Nephron (organoid): ENCODE measurements around the gene NOXRED1.
A peak's percentile ranks its signal among the peaks of the same experiment; 100 is the strongest.

Experiments used
- H3K27ac Mint-ChIP-seq, 3 experiments: 2 replicates each; pipeline ENCODE4 v1.8.0; 2020; ENCODE audit warnings: mixed read lengths in 3 of 3, mild to moderate bottlenecking in 2 of 3, moderate library complexity in 1 of 3
- H3K27me3 Mint-ChIP-seq: 2 replicates; pipeline ENCODE4 v1.8.0; 2021; ENCODE audit warnings: low read depth, mild to moderate bottlenecking, moderate library complexity, mixed read lengths
- H3K36me3 Mint-ChIP-seq: 2 replicates; pipeline ENCODE4 v1.8.0; 2020; ENCODE audit warnings: low read depth, mixed read lengths
- H3K4me1 Mint-ChIP-seq: 2 replicates; pipeline ENCODE4 v1.8.0; 2020; ENCODE audit warnings: mixed read lengths
- H3K4me3 Mint-ChIP-seq, 3 experiments: 2 replicates each; pipeline ENCODE4 v1.8.0; 2020; ENCODE audit warnings: mild to moderate bottlenecking in 3 of 3, mixed read lengths in 3 of 3, moderate library complexity in 2 of 3
- H3K9me3 Mint-ChIP-seq: 2 replicates; pipeline ENCODE4 v1.8.0; 2020; ENCODE audit warnings: mixed read lengths
- TF ChIP-seq, protein P1 (sequence below), 3 experiments: fragments of 200-600 bp; sonication (generic); IDR thresholded peaks; one replicate each; pipeline ENCODE4 v1.5.0; 2021; ENCODE audit warnings: antibody characterized with exemption in 3 of 3; ENCODE audit not compliant: unreplicated experiment in 3 of 3

The NOXRED1 gene, protein sequence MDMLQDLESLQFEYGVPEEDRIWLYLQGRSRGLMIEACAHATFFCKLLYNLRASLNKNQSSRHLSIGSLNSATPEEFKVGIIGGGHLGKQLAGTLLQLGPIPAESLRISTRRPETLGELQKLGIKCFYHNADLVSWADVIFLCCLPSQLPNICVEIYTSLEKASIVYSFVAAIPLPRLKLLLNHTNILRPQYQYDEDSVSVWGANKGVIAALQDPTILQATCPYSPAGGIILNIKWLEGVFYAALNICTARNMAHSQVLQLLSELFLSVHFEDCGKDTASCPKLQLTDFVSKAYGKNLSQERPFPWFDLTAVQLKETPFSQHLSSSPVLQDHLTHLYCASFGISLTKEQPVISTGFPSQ

DNA sequence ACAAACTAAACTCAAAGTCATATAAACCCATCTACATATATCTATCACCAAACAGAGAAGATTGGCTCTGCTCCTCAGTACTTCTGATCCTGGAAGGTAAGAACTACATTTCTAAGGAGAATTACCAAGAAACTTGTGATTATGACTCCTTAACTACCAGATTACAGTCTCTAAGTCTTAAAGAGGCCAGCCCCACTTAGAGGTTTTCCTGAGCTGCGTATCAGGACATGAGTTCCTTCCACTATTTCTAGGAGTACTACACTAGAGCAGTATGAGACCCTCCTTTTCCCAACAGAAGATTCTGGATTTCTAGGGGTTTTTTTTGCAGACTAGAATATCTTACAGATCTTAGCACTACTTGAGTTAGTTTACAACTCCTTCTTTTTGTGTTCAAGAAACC, at the start of gene NOXRED1:
Gene NOXRED1, minus strand, starts transcription at position 101 of the 400 bp plus-strand sequence. CDS start 634 bp downstream, outside the sequence.
- TF ChIP-seq, protein P1, sequence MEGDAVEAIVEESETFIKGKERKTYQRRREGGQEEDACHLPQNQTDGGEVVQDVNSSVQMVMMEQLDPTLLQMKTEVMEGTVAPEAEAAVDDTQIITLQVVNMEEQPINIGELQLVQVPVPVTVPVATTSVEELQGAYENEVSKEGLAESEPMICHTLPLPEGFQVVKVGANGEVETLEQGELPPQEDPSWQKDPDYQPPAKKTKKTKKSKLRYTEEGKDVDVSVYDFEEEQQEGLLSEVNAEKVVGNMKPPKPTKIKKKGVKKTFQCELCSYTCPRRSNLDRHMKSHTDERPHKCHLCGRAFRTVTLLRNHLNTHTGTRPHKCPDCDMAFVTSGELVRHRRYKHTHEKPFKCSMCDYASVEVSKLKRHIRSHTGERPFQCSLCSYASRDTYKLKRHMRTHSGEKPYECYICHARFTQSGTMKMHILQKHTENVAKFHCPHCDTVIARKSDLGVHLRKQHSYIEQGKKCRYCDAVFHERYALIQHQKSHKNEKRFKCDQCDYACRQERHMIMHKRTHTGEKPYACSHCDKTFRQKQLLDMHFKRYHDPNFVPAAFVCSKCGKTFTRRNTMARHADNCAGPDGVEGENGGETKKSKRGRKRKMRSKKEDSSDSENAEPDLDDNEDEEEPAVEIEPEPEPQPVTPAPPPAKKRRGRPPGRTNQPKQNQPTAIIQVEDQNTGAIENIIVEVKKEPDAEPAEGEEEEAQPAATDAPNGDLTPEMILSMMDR (IDR thresholded peaks at IDR 0.05; ENCODE audit: unreplicated experiment in 3 of 3) = no peak
- H3K4me3 Mint-ChIP-seq = no peak within 1 kb of the TSS
- H3K9me3 Mint-ChIP-seq = peaks cover 21% of the 10 kb centered on the region
- H3K4me1 Mint-ChIP-seq = no peaks in the 10 kb centered on the region
- peaks cover 89% of the 10 kb centered on the region for H3K36me3 Mint-ChIP-seq
- H3K27ac Mint-ChIP-seq = no peak within 1 kb of the TSS
- H3K27me3 Mint-ChIP-seq = no peaks in the 10 kb centered on the region

DNA sequence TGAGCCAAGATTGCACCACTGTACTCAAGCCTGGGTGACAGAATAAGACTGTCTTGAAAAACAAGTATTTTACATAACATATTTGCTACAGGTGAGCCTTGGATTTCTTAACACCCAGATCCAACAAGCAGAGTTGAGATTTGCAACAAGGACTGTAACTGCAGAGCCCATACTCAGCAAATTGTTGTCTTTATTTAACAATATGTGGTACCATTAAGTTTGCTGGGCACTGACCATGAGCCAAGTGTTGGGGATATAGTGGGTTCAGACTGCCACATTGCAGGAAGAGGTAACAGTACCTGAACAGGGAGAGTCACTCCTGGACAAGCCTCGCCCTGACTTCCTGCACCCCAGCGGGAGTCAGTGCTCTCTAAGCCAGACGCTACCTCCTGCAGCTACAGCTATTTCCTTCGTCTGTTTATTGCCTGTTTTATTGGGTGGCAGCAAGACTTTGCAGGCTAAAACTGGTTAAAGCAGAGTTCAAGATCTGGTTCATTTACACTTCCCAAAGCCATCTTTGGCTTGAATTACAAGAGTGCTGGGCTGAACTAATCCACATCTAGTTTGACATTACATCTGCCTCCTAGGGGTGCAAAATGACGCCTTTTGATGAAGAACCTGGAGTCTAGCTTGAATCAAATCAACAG, 47.0 kb upstream of the NOXRED1 start:
- no peaks in the 10 kb centered on the region for H3K4me1 Mint-ChIP-seq
- H3K4me3 Mint-ChIP-seq = no peak overlapping the region
- TF ChIP-seq, protein P1 (IDR thresholded peaks at IDR 0.05; ENCODE audit: unreplicated experiment in 3 of 3) = no peak
- no peaks in the 10 kb centered on the region for H3K9me3 Mint-ChIP-seq
- peaks cover 16% of the 10 kb centered on the region for H3K27me3 Mint-ChIP-seq
- H3K36me3 Mint-ChIP-seq = peaks cover 31% of the 10 kb centered on the region
- H3K27ac Mint-ChIP-seq = peak overlapping the region in 1 of 3 experiments; percentile 75

- H3K4me1 Mint-ChIP-seq = no peaks in the 10 kb centered on the region
- H3K4me3 Mint-ChIP-seq = no peak overlapping the region
- no peaks in the 10 kb centered on the region for H3K9me3 Mint-ChIP-seq
- TF ChIP-seq, protein P1 (IDR thresholded peaks at IDR 0.05; ENCODE audit: unreplicated experiment in 3 of 3) = no peak
- peak overlapping the region in 1 of 3 experiments; percentile 30 for H3K27ac Mint-ChIP-seq
- peaks cover 16% of the 10 kb centered on the region for H3K27me3 Mint-ChIP-seq
- peaks cover 39% of the 10 kb centered on the region for H3K36me3 Mint-ChIP-seq
Measured at GRCh38 chr14:77469539-77469938, 46.2 kb upstream of the NOXRED1 start.

- H3K4me3 Mint-ChIP-seq = no peak overlapping the region
- H3K27ac Mint-ChIP-seq = no peak overlapping the region
- H3K4me1 Mint-ChIP-seq = no peaks in the 10 kb centered on the region
- peaks cover 42% of the 10 kb centered on the region for H3K36me3 Mint-ChIP-seq
- TF ChIP-seq, protein P1 (IDR thresholded peaks at IDR 0.05; ENCODE audit: unreplicated experiment in 3 of 3) = no peak
- H3K9me3 Mint-ChIP-seq = no peaks in the 10 kb centered on the region
- peaks cover 11% of the 10 kb centered on the region for H3K27me3 Mint-ChIP-seq
Measured at GRCh38 chr14:77469067-77469505, 45.8 kb upstream of the NOXRED1 start.

GRCh38 chr14:77467801-77468200, 44.5 kb upstream of the NOXRED1 start:
- peaks cover 7% of the 10 kb centered on the region for H3K27me3 Mint-ChIP-seq
- no peak overlapping the region for H3K4me3 Mint-ChIP-seq
- H3K9me3 Mint-ChIP-seq = no peaks in the 10 kb centered on the region
- TF ChIP-seq, protein P1 (IDR thresholded peaks at IDR 0.05; ENCODE audit: unreplicated experiment in 3 of 3) = no peak
- no peak overlapping the region for H3K27ac Mint-ChIP-seq
- H3K4me1 Mint-ChIP-seq = no peaks in the 10 kb centered on the region
- peaks cover 52% of the 10 kb centered on the region for H3K36me3 Mint-ChIP-seq
